Stimulated activated CD8-positive, alpha-beta memory T cell treated with anti-CD3 and anti-CD28 coated beads, Interleukin-4, amount 100 ng/mL, for 48 hours (primary cell): ENCODE measurements around the gene ZNF444.

Experiments used
- DNase-seq: peaks from one replicate; pipeline ENCODE4 v3.0.0-alpha.2; 2020

The ZNF444 gene

GRCh38 chr19:56123266-56123891 lies 17.7 kb upstream of the ZNF444 start:
- no peak for DNase-seq

- DNase-seq = no peak
These were observed 16.5 kb upstream of the ZNF444 start for GRCh38 chr19:56124578-56124977.

GRCh38 chr19:56125806-56126590 lies 15.1 kb upstream of the ZNF444 start:
- DNase-seq = no peak

GRCh38 chr19:56126983-56127780 lies 13.9 kb upstream of the ZNF444 start:
- DNase-seq = no peak

GRCh38 chr19:56130006-56130405 lies 11.1 kb upstream of the ZNF444 start:
- no peak for DNase-seq

- DNase-seq = no peak
These were observed 9.4 kb upstream of the ZNF444 start for GRCh38 chr19:56131651-56132050.

- no peak for DNase-seq
These were observed 8.7 kb upstream of the ZNF444 start for GRCh38 chr19:56132316-56132822.

- DNase-seq = no peak
These were observed 7.0 kb upstream of the ZNF444 start for GRCh38 chr19:56133858-56134653.

GRCh38 chr19:56134654-56134921 lies 6.5 kb upstream of the ZNF444 start:
- DNase-seq = no peak

- no peak for DNase-seq
These were observed 4.7 kb upstream of the ZNF444 start for GRCh38 chr19:56136362-56136761.

- DNase-seq = no peak
These were observed 3.7 kb upstream of the ZNF444 start for GRCh38 chr19:56137405-56137804.

GRCh38 chr19:56138069-56138468 lies 3.0 kb upstream of the ZNF444 start:
- no peak for DNase-seq

- DNase-seq = no peak
These were observed 1.1 kb upstream of the ZNF444 start for GRCh38 chr19:56139847-56140582.

- peak; percentile 47 for DNase-seq
These were observed 418 bp downstream of the ZNF444 start for GRCh38 chr19:56141417-56141993.

GRCh38 chr19:56142087-56142787 lies 1.1 kb downstream of the ZNF444 start:
- no peak for DNase-seq

GRCh38 chr19:56142897-56143434 lies 1.9 kb downstream of the ZNF444 start:
- no peak for DNase-seq

GRCh38 chr19:56144376-56144775 lies 3.3 kb downstream of the ZNF444 start:
- DNase-seq = no peak

GRCh38 chr19:56144831-56145230 lies 3.7 kb downstream of the ZNF444 start:
- DNase-seq = no peak

GRCh38 chr19:56145698-56146097 lies 4.6 kb downstream of the ZNF444 start:
- no peak for DNase-seq

- DNase-seq = no peak
These were observed 5.8 kb downstream of the ZNF444 start for GRCh38 chr19:56146904-56147303.

GRCh38 chr19:56147307-56147706 lies 6.2 kb downstream of the ZNF444 start:
- no peak for DNase-seq
